Measurements from ENCODE around the gene FKRP. TPM values are rescaled to one million over a fixed set of nuclear protein-coding genes. Genes with fewer than 3 reads are reported as not detected.

FKRP gene
- total and polyA plus RNA-seq, 9 donors, result 10.7 to 24.4 (median 18.7) TPM

GRCh38 chr19:46732966-46733689, 12.7 kb upstream of the FKRP start:
- TF ChIP-seq EP300 (IDR thresholded peaks at IDR 0.05) (no peak), POLR2A (IDR thresholded peaks at IDR 0.05) (no peak), CTCF (IDR thresholded peaks at IDR 0.05) (no peak)
- no peak for DNase-seq
- Histone ChIP-seq H3K27me3 (no peaks in the 10 kb centered on the region), H3K36me3 (no peaks in the 10 kb centered on the region), H3K4me3 (no peak overlapping the region), H3K4me1 (ENCODE audit: insufficient read depth) (peaks cover 13% of the 10 kb centered on the region), H3K9me3 (no peaks in the 10 kb centered on the region), H3K27ac (no peak overlapping the region)
- WGBS, 3 donors, result 81 to 84% (median 82%) methylated on average over 23 of the region's 23 CpGs
- intact Hi-C loops (cut with DNase I), result no loop called here

DNA sequence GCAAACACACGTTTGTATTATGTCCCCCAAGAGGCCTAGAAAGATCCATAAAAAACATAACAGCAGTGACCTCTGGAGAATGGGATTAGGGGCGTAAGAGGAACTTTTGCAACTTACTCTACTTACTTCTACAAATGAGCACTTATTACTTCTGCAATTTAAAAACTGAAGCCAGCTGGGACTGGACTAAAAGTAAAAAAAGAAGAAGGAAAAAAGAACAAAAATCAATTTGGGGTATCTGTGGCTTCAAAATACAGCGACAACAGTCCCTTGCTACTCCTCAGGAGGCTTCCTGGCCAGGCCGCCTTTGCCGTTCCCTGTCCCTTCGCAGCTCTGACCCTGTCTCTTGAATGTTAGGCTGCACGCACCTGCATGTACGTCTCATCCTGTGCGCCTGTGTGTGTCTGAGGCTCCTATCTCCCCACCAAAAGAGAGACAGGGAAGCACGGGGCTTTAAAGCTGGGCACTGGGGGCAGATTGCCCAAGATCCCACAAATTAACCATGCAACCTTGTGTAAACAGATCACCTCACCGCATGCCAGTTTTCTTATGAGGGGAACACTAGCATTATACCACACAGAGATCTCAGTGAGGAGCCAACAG, 12.1 kb upstream of the FKRP start:
- Histone ChIP-seq H3K4me1 (ENCODE audit: insufficient read depth) (peaks cover 13% of the 10 kb centered on the region), H3K27ac (no peak overlapping the region), H3K4me3 (no peak overlapping the region), H3K9me3 (no peaks in the 10 kb centered on the region), H3K36me3 (no peaks in the 10 kb centered on the region), H3K27me3 (no peaks in the 10 kb centered on the region)
- 89 to 91% (median 90%) methylated on average over 11 of the region's 11 CpGs for WGBS, 3 donors
- DNase-seq, result no peak
- no peak for TF ChIP-seq CTCF (IDR thresholded peaks at IDR 0.05)
- no peak for TF ChIP-seq EP300 (IDR thresholded peaks at IDR 0.05)
- no peak for TF ChIP-seq POLR2A (IDR thresholded peaks at IDR 0.05)
- intact Hi-C loops (cut with DNase I), result no loop called here

- TF ChIP-seq POLR2A (IDR thresholded peaks at IDR 0.05) (no peak), CTCF (IDR thresholded peaks at IDR 0.05) (no peak), EP300 (IDR thresholded peaks at IDR 0.05) (no peak)
- Histone ChIP-seq H3K27me3 (no peaks in the 10 kb centered on the region), H3K9me3 (no peaks in the 10 kb centered on the region), H3K36me3 (no peaks in the 10 kb centered on the region), H3K4me1 (ENCODE audit: insufficient read depth) (peaks cover 13% of the 10 kb centered on the region), H3K4me3 (no peak overlapping the region), H3K27ac (peak overlapping the region in 1 of 2 donors; percentile 39)
- peak in 2 of 5 donors; percentile 39 to 45 for DNase-seq
- intact Hi-C loops (cut with DNase I), result no loop called here
- 29 to 42% (median 30%) methylated on average over 22 of the region's 22 CpGs for WGBS, 3 donors
These were observed 9.1 kb upstream of the FKRP start for GRCh38 chr19:46736531-46737297.

GRCh38 chr19:46737298-46737654, 8.6 kb upstream of the FKRP start:
- H3K9me3 ChIP-seq, result no peaks in the 10 kb centered on the region
- 9 to 37% (median 26%) methylated on average over 7 of the region's 7 CpGs for WGBS, 3 donors
- no peaks in the 10 kb centered on the region for H3K36me3 ChIP-seq
- H3K27me3 ChIP-seq, result no peaks in the 10 kb centered on the region
- no peak overlapping the region for H3K4me3 ChIP-seq
- peaks cover 13% of the 10 kb centered on the region for H3K4me1 ChIP-seq (ENCODE audit: insufficient read depth)
- TF ChIP-seq POLR2A (IDR thresholded peaks at IDR 0.05), result no peak
- no peak for TF ChIP-seq CTCF (IDR thresholded peaks at IDR 0.05)
- no peak for TF ChIP-seq EP300 (IDR thresholded peaks at IDR 0.05)
- intact Hi-C loops (cut with DNase I), result no loop called here
- H3K27ac ChIP-seq, result peak overlapping the region in 1 of 2 donors; percentile 39
- DNase-seq, result peak in 1 of 5 donors; percentile 26

All from ovary (tissue), 9 donors.